Heart left ventricle (tissue), 13 donors: ENCODE results near the gene SLC30A4.

Source experiments
- POLR2A ChIP-seq, 2 donors: fragments of 450-650 bp; IDR thresholded peaks; one replicate each; pipeline ENCODE4 v1.6.1; 2017; ENCODE audit warnings: antibody characterized with exemption in 2 of 2, mild to moderate bottlenecking in 2 of 2, moderate library complexity in 2 of 2
- TF ChIP-seq, protein P1 (sequence below), 12 donors: fragments of 200-600 bp; sonication (generic) in 4 of 12; IDR thresholded peaks; one replicate each; pipeline versions ENCODE4 v1.5.0 to v1.8.0; 2018 to 2022; ENCODE audit warnings: antibody characterized with exemption in 12 of 12, mild to moderate bottlenecking in 5 of 12
- donor health status: ischemic (EF 13 %, LVEDD 7.1; RV severe dilation, severe dysfunction).
- donor health status: DM: no; HTN: yes; CAD: no.
- donor health status: DM: no; HTN: no; CAD: no.
- donor health status: ischemic (EF 25% LVEDD 6.9; RV normal size, moderate dysfunction).
- donor health status: ischemic (EF 25% LVEDD 5.7; RV mildly dilated, moderate dysfunction).
- donor health status: ischemic (EF 35%, LVEDD 5.7; RV mildly dilated, moderate dysfunction).
- donor health status: nonischemic (EF 11% LVEDD 7.7; RV severe dilation, severe dysfunction).
- donor health status: DM: yes; HTN: yes; CAD: no.
- donor health status: PGD.
- donor health status: ischemic (EF 29% LVEDD 5.4; RV normal size, mild dysfunction).
- donor health status: nonischemic (EF 23%, LVEDD 6.1; RV moderate dilation, normal function).

DNA sequence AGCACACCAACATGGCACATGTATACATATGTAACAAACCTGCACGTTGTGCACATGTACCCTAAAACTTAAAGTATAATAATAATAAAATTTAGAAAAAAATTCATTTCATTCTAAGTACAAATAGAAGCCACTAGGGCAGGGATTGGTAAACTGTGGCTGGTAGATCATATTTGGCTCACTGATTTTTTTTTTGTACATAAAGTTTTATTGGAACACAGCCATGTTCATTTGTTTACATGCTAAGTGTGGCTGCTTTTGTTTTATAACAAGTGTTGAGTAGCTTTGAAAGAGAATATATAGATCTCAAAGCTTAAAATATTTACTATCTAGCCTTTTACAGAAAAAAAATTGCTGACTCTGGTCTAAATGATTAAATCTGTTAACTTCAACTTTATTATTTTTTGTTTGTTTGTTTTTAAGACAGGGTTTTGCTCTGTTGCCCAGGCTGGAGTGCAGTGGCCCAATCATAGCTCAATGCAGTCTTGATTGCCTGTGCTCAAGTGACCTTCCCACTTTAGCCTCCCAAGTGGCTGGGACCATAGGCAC is 32.8 kb downstream of the SLC30A4 start:
- TF ChIP-seq, protein P1, sequence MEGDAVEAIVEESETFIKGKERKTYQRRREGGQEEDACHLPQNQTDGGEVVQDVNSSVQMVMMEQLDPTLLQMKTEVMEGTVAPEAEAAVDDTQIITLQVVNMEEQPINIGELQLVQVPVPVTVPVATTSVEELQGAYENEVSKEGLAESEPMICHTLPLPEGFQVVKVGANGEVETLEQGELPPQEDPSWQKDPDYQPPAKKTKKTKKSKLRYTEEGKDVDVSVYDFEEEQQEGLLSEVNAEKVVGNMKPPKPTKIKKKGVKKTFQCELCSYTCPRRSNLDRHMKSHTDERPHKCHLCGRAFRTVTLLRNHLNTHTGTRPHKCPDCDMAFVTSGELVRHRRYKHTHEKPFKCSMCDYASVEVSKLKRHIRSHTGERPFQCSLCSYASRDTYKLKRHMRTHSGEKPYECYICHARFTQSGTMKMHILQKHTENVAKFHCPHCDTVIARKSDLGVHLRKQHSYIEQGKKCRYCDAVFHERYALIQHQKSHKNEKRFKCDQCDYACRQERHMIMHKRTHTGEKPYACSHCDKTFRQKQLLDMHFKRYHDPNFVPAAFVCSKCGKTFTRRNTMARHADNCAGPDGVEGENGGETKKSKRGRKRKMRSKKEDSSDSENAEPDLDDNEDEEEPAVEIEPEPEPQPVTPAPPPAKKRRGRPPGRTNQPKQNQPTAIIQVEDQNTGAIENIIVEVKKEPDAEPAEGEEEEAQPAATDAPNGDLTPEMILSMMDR (IDR thresholded peaks at IDR 0.05) = no peak
- TF ChIP-seq POLR2A (IDR thresholded peaks at IDR 0.05) = no peak
